Measurements from ENCODE around the gene ABHD4.
"Not testable (repeated sequence)": the region's sequence is repeated elsewhere in the genome, so short reads cannot be mapped to it uniquely, and the experiment has no call there.

The ABHD4 gene

DNA sequence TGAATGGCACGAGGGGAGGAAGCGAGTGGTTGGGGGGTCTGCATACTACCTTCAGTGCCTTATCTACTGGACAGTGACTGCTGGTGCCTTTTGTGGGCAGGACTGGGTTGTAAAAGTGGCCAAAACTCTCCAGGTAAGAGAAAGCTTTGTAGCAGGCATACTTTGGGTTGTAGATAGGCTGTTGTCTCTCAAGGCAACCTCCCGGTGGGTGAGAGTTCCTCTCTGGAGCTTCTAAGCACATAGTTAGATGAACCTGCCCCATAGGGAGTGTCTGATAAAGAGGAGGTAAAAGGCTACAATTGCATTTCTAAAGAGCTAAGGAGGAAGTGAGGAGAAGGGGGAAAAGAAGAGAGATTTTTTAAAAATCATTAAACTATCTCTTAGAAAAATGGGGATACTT lies 4.9 kb upstream of the ABHD4 start:
- DNase-seq: no peak

DNA sequence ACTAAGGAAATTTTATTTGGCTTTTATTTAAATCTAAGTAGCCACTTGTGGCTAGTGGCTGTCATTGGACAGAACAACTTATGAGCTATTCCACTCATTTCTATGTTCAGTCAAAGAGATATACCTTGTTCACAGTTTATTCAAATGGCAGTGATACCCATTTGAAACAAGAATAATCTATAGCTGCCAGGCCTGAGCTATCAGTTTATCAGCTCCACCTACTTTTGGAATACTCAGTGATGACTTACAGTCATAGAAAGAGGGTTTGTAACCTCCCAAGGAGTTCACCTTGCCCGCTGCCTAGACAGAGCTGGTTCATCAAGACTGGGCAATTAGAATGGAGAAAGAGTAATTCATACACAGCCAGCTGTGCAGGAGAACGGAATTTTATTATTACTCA lies 4.5 kb upstream of the ABHD4 start:
- no peak for DNase-seq

DNA sequence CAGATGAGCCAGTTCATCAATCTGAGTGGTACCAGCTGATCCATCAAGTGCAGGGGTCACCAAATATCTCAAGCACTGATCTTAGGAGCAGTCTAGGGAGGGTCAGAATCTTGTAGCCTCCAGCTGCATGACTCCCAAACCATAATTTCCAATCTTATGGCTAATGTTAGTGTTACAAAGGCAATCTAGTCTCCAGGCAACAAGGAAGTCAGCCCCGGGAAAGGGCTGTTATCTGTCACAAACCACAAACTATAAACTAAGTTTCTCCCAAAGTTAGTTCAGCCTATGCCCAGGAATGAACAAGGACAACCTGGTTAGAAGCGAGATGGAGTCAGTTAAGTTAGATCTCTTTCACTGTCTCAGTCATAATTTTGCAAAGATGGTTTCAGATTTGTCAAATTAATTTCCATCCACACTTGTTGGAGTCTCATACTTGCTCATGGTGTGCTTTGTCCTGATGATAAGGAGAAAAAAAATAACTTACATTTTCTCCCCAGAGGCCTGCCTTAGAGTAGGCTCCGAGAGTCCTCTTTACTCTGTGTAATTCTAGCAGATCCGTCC lies 3.9 kb upstream of the ABHD4 start:
- no peak for DNase-seq

DNA sequence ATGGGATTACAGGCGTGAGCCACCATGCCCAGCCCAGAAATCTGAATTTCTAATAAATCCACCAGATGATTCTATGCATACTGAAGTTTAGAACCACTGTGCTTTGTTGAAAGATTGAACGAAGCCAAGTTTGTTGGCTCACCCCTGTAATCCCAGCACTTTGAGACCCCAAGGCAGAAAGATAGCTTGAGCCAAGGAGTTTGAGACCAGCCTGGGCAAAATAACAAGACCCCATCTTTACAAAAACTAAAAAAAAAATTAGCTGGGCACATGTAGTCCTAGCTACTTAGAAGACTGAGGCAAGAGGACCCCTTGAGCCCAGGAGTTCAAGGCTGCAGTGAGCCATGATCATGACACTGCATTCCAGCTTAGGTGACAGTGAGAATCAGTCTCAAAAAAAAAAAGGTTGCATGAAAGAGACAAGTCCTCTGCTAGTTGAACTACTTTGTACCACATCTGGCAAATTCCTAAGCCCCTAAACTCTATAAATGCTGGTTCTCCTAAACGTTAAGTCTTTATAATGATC lies 1.7 kb upstream of the ABHD4 start:
- DNase-seq: no peak

DNA sequence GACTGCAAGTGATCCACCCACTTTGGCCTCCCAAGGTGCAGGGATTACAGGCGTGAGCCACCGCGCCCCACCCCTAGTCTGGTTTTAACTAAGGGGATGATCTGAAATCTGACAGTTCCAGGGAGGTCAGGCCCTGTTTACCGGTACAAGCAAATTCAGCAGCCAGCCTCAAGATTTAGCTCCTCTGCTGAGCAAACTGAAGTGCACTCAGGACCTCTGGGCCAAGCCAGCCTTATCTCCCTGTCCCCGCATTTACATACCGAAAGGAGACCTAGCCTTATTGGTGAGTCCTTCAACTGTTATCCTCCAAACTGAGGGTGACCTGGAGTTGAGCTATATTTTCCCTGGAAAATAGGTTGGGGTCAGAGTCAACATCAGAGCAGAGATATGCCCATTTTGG lies 835 bp upstream of the ABHD4 start:
- DNase-seq: no peak

DNA sequence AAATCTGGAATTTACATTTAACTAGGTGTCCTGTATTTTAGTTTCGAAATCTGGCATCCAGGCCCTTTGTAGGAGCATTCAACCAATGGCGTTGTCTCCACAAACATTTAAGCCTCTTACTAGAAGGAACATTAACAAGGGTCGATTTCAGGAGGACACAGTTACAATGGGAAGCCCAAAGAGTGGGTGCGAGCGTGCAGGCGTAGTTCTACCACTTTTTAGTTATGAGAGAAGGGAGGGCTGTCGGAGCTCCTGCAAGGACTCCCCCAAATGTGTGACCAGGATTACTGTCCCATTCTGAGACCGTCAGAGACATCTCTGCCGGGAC lies 365 bp upstream of the ABHD4 start:
- DNase-seq: no peak

DNA sequence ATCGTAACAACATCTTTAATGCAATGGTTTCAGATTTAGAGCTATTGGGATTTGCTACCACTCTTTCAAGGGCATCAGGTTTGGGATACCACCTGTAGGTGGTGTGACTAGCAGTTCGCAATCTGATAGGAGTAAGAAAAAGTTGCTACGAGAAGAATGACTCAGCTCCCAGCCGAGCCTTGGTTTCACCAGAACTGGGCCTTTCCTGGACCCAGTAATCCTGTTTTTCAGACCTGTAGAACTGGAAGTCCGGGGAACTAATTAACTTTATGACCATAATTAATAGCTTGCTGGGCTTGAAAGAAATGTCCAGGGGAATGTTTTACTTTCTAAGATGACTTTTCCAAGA lies 770 bp downstream of the ABHD4 start:
- no peak for DNase-seq

DNA sequence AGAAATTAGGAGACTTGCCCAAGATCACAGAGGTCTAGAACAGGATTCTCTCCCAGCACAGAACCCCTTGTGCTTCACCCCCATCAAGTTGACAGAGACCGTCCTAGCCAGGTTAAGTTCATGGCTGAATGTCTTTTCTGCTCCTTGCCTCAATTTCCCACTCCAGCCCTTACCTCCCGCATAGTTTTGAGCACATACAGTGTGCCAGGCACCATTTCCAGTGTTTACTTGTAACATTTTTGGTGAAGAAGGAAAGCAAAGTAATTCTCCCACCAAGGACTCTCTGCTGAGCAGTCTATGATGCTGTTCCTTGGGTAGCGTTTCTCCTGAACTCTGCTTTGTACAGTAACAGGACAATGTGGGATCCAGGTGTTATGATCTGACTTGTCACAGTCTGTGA lies 1.2 kb downstream of the ABHD4 start:
- DNase-seq: no peak

DNA sequence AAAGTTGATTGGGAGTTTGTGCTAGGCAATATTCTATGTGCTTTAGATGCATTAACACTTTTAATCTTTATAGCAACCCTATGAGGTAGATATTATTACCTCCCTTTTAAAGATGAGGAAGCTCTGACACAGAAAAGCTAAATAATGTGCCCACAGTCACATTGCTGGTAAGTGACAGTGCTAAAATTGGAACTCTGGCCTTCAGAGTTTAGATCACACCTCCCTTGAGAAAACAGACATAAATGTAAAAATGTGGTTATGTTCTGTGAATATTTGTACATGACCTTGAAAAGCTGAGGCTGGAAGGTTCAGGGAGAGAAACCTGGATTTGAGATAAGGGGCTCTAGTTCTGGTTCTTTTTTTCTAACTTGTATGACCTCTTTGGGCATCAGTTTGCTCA lies 1.9 kb downstream of the ABHD4 start:
- no peak for DNase-seq

DNA sequence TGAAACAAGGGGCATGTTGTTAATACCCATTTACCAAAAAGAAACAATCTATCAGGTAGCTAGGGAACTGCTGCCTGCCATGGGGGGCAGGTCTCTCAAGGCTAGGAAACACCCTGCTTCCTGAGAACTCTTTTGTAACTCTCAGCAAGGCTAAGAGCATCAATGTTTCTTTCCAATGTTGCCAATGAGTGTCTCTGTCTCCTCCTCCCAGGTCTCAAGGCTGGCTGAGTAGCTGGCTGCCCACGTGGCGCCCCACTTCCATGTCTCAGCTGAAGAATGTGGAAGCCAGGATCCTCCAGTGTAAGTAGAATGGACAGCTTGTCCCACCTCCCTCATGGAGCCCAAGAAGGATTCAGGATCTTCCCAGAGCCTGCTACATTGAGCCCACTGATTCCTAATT lies 3.4 kb downstream of the ABHD4 start:
- no peak for DNase-seq

DNA sequence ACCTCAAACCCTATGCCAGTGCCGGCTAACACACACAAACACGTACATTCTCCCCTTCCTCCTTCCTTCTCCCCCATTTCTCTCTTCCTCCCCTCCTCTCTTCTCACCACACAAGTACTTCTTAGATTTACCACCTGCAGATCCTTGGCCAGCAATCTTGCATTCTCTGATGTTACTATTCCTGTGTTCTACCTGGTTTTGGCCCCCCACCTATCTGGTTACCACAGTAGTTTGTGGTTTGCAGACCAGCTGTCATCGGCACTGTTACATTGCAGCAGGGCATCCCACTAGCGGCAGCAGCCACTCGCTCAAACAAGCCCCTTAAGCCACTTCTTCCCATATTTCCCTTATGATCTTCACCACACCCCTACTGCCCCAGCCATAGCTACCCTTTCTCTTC lies 3.9 kb downstream of the ABHD4 start:
- DNase-seq: no peak

DNA sequence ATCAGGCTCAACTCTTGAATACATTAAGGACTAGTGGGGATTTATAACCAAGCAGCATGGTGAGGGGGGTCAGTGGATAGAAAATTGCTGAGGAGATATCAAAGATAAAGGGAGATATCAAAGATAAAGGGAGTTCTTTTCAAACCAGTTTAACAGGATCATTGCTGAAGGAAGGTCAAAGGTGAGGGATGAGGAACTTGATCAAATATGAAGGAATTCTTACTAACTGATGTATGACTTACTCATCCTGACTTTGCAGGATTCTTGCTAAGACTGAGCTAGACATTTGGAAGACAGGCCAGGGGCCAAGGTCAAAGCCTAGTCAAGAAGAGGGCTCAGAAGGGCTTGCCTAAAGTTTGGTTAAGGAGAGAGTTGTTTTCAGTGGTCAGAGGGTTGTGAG lies 4.8 kb downstream of the ABHD4 start:
- no peak for DNase-seq

DNA sequence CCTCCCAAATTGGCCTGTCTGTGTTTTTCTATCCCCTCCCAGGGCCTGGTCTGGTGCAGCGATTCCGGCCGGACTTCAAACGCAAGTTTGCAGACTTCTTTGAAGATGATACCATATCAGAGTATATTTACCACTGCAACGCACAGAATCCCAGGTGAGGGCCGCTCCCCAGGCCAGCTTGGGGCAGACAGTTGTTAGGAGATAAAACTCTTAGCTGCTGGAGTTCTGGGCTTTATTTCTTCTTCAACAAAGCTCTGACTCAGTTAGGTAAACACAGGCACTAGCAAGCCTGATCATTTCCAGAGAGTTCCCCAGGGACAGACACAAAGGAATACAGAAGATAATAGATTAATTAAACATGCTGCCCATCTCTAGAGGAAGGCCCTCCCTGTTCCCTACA lies 8.3 kb downstream of the ABHD4 start:
- DNase-seq: no peak

DNA sequence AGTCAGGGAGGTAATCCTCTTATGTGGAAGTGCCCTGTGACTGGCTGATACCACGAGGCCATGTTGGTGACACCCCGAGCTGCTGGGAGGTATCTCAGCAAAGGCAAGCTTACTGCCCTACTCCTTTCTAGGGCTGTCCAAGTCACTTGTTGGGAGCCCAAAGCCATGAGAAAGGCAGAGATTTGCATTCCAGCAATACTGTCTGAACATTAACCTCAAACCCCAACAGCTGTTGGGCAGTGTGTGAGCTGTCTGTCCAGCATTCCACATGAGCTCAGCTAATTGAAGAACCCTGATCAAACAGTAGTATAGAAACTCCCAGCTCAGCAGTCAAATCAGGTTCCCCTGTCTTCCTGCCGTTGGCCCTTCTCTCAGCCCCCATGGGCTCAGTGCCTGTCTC lies 9.2 kb downstream of the ABHD4 start:
- no peak for DNase-seq

DNA sequence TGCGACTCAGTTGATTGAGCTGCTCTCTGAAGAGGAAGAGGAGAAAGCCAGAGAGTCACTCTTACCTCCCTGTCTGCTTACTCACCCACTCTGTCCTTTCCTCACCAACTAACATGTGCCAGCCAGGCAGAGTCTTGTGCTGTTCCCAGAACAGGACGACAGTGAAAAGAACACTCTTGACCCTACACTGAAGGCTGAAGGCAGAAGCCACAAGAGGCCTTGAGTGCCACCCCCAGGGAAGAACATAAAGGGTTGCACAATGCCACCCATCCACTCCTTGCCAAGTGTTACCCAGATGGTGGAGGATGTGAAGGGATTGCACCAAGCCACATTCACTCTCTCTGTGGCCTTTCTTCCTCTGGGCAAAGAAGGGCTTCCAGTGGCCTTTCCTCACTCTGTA lies 12.8 kb downstream of the ABHD4 start:
- no peak for DNase-seq

DNA sequence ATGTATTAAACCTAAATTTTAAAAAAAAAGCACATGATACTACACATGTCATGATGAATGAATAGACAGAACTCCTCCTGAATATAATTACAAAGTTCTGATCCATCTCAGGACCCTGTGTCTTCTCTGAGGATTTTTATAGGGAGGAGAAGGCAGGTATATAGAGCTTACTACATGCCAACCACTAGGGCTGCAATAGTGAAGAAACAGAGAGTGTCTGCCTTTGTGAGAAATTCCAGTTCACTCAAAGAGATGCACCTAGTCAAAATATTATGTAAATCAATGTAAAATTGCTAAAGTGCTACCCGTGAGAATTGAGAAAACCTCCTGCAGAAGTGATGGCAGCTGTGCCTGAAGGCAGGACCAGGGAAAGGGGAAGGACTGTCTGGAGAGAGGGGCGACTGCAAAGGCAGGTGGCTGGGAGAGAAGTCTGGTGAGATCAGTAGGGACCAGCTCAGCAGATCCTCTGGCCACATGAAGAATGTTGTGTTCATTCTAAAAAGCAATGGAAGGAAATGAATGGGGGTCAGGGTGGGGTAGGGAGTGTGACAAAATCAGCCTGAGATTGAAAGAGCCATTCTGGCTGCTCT lies 15.1 kb downstream of the ABHD4 start:
- no peak for DNase-seq

DNA sequence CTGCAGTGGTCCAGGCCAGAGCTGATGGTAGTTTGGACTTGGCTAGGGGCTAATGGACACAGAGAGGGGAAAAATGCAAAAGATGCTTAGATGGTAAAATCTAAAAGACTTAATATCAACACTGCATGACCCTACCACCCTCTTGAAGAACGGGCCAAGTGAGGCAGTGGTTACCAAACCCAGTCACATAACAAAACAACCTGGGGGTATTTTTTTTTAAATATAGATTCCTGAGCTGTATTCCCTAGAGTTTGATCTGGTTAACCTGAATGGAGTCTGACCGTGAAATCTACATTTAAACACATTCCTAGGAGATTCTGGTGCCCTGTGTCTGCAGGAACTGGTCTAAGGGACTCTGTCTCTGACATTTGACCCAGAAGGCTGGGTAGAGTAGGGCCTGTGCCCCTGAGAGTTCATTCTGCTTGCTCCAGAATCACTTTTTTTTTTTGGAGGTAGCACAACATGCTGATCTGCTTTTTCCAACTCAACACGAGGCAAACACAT lies 15.7 kb downstream of the ABHD4 start:
- no peak for DNase-seq

DNA sequence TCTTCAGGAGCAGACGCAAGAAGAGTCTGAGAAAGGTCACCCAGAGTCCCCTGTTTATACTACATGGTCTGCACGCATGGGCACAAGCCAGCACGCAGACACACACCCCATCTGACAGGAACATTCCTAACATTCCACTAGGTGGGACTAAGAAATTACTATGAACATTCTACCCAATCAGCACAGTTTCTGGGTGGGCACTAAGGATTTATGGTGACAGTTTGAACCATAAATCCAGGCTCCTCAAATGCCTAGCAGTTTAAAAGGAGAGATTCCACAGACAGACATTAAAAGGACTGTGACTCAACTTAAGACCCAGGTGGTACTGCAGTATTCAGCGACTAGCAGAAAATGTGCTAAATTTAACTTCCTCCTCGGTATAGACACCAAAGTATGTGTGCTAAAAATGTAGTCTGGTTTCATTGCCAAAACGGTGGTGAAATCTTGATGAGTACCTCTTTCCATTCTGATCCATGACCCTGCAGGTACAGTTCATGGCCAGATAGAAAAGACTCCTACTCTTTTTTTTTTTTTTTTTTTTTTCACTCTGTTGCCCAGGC lies 16.2 kb downstream of the ABHD4 start:
- no peak for DNase-seq

DNA sequence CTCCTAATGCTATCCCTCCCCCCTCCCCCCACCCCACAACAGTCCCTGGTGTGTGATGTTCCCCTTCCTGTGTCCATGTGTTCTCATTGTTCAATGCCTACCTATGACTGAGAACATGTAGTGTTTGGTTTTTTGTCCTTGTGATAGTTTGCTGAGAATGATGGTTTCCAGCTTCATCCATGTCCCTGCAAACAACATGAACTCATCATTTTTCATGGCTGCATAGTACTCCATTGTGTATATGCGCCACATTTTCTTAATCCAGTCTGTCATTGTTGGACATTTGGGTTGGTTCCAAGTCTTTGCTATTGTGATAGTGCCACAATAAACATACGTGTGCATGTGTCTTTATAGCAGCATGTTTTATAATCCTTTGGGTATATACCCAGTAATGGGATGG lies 17.7 kb downstream of the ABHD4 start:
- not testable (repeated sequence) for DNase-seq

DNA sequence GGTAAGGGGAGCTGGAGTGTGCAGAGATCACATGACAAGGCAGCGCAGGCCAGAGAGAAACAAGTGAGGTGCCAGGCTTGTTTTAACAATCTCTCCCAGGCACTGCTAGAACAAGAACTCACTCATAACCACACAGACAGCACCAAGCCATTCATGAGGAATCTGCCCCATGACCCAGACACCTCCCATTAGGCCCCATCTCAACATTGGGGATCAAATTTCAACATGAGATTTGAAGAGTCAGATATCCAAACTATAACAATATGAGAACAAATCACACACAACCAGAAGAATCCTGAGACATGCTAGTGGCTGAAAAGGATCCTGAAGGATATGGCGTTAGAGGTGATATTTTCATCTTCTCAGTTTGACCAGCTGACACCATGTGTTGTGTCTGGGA lies 24.2 kb downstream of the ABHD4 start:
- no peak for DNase-seq

DNA sequence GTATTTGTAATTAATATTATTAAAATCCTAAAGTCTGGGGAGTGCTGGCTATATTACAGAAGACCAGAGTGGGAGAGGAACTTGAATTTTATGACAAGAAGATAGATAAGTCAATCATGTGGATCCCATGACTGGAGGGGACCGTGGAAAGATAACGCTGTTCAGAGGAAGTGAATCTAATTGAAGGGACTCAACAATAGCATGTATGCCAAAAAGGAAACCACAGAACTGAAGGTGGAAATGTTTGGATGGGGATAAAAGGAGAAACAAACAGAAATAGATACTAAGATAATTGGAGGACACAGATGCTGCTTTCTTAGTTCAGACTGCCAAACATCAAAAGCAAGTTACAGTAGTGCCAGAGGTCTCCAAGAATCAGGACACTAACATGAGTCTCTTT lies 24.9 kb downstream of the ABHD4 start:
- no peak for DNase-seq

DNA sequence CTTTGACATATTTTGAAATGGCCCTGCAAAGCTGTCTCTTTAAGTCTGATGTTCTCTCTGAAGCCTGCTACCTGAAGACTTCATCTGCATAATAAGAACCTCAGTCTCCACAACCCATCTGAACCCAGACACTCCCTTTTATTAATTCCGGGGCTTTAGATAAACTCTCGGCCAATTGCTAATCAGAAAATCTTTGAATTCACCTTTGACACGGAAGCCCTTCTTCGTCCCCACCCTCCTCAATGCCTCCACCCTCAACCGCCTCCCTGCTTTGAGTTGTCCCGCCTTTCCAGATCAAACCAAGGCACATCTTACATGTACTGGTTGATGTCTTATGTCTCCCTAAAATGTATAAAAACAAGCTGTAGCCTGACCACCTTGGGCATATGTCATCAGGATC lies 28.5 kb downstream of the ABHD4 start:
- no peak for DNase-seq

DNA sequence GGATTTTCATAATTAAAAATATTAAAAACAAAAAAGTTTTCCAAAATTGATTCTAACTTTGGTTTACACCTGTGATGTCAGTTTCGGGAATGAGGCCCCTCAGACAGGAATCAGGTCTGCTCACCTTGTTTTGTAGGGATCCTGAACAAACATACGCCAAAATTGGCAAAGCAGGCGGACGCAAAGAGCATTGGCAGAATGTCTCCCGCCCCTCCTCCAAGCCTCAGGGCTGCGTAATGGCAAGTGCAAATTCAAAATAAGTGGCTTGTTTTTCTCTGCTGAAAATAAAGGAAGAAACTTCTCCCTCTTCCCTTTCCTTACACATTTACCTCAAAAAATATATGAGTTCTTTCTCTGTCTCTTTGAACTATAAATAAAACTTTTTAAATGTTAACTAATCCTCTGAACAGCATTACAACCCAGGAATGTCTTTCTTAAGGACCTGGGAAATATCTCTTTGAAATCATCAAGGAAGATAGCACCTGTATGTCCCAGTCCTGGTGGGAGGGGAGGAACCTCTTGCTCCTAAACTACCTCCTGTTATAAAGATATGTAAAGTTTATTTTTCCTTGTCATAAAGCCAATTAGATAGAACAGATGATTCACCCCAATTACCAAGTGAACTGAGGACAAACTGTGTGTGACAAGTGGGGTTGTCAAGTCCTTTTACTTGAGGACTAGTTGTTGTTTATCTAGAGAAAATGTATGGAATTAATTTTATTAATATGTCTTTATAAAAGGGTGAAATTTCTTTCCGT lies 29.6 kb downstream of the ABHD4 start:
- no peak for DNase-seq

DNA sequence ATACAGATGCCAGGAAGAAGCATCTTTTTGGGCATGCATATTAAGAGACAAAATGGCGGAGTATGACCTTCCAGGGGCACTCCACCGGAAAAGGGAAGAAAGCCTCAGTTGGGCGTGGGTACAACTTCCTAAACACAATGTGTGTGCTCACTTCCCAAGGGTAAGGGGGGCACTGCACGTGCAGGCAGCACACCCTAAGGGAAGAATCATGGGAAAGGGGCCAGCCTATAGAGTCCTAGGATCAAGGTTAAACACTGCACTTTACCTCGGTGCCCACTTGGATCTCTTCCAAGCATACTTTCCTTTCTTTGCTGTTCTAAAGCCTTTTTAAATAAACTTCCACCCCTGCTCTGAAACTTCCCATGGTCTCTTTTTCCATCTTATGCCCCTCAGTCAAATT lies 31.3 kb downstream of the ABHD4 start:
- no peak for DNase-seq

Data from NCI-H1092 (cell line).